ENCODE results near the gene HMGCLL1.

- TF ChIP-seq EZH2 (IDR thresholded peaks at IDR 0.05) (no peak), POLR2AphosphoS5 (IDR thresholded peaks at IDR 0.05; ENCODE audit: borderline replicate concordance, low read depth, low read length) (no peak), FOXP2 (optimal IDR thresholded peaks at IDR 0.05; ENCODE audit: control extremely low read depth, extremely low read length, insufficient read depth) (no peak)
These were observed at the start of gene HMGCLL1 for GRCh38 chr6:55578537-55579363.

All from SK-N-MC (cell line).